ENCODE results near the gene TRAF5. TPM values are rescaled to one million over a fixed set of nuclear protein-coding genes. Genes with fewer than 3 reads are reported as not detected.

Gene TRAF5
- polyA plus RNA-seq, 2 of the 4 experiments (the other 2 are of a cell fraction), result 8.2 to 14.6 TPM

DNA sequence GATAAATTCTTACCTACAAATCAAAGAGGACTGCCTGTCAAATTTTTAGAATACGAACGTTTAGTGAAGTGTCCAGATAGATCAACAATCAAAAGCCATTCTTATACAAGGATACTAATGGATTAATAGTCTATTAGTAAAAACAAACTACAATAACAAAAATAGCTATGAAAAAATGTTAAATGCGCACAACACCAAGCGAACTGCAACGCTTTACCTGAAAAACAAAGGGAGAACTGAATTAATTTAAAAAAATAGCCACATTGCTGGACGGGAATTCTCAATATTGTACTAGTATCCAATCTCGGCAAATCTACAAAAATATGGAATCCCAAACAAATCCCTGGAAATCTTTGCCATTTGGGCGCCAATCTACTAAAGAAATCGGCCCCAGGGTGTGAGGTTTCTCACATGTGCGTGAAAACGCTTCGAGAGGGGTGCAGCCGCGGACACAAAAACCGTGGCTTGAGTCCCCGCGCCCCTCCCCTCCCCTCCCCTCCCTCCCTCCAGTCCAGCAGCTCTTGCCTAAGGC, 55.6 kb downstream of the TRAF5 start:
- H3K27ac ChIP-seq, result peak overlapping the region; percentile 97
- ATAC-seq, result peak in 1 of 2 experiments; percentile 19; a peak in 3 of 6 replicates
- FAIRE-seq, result no peak
- ChIA-PET CTCF (interaction anchor here (1.4 to 2.2 kb wide), 2 partner anchors 87 to 132 kb away, joined by 3 to 8 read pairs; no protein-coding TSS in a partner anchor), POLR2A (interaction anchor here (0.6 to 1.4 kb wide), 18 partner anchors 11 to 1107 kb away, joined by 3 to 10 read pairs (median 4); no protein-coding TSS in a partner anchor)
- TF ChIP-seq NFE2L2 (conservative IDR thresholded peaks at IDR 0.05; ENCODE audit: low read length) (no peak), CBX2 (IDR thresholded peaks at IDR 0.05; ENCODE audit: borderline replicate concordance, low read depth) (no peak), MAZ (IDR thresholded peaks at IDR 0.05; ENCODE audit: borderline replicate concordance, low read depth, low read length) (0 out of 2 replicates have a peak, but pooled peaks have one; percentile 63), HOXA7 (CRISPR knock-in tag; IDR thresholded peaks at IDR 0.05) (peak; percentile 35; the same call in 1 of the 2 replicates)
- TF ChIP-seq, protein P1, sequence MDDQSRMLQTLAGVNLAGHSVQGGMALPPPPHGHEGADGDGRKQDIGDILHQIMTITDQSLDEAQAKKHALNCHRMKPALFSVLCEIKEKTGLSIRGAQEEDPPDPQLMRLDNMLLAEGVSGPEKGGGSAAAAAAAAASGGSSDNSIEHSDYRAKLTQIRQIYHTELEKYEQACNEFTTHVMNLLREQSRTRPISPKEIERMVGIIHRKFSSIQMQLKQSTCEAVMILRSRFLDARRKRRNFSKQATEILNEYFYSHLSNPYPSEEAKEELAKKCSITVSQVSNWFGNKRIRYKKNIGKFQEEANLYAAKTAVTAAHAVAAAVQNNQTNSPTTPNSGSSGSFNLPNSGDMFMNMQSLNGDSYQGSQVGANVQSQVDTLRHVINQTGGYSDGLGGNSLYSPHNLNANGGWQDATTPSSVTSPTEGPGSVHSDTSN (IDR thresholded peaks at IDR 0.05), result 0 out of 2 replicates have a peak, but pooled peaks have one; percentile 52
- H3K4me2 ChIP-seq, result peak overlapping the region; percentile 81
- WGBS (ENCODE audit: missing lambda C conversion rate), result 1% methylated on average over 16 of the region's 17 CpGs
- H3K4me1 ChIP-seq, result peaks cover 9% of the 10 kb centered on the region; the same call in 2 of the 3 replicates
- H3K4me3 ChIP-seq, result peak overlapping the region; percentile 81
- no peaks in the 10 kb centered on the region for H3K9me3 ChIP-seq
- DNase-seq (ENCODE audit: low read depth in 1 of 2, low spot score in 1 of 2), result no peak

- TF ChIP-seq CEBPB (IDR thresholded peaks at IDR 0.05) (peak in 1 of 2 experiments; percentile 6; a peak in 1 of 4 replicates), POLR2A (IDR thresholded peaks at IDR 0.05; ENCODE audit: low read length) (peak; percentile 95), PHF8 (IDR thresholded peaks at IDR 0.05; ENCODE audit: borderline replicate concordance, low read depth) (peak; percentile 86), EHMT2 (IDR thresholded peaks at IDR 0.05; ENCODE audit: low read depth) (0 out of 2 replicates have a peak, but pooled peaks have one; percentile 33), HOXB13 (CRISPR knock-in tag; IDR thresholded peaks at IDR 0.05; ENCODE audit: low read depth) (peak; percentile 47; the same call in 1 of the 2 replicates), HOXB5 (CRISPR knock-in tag; IDR thresholded peaks at IDR 0.05) (peak; percentile 17; the same call in 1 of the 2 replicates), FOSB (CRISPR knock-in tag; IDR thresholded peaks at IDR 0.05) (0 out of 2 replicates have a peak, but pooled peaks have one; percentile 26), JUN (IDR thresholded peaks at IDR 0.05) (peak; percentile 82 to 94), CTCF (IDR thresholded peaks at IDR 0.05) (no peak), HEYL (CRISPR knock-in tag; IDR thresholded peaks at IDR 0.05) (no peak), CBX8 (IDR thresholded peaks at IDR 0.05) (no peak)
- TF ChIP-seq, protein P2, sequence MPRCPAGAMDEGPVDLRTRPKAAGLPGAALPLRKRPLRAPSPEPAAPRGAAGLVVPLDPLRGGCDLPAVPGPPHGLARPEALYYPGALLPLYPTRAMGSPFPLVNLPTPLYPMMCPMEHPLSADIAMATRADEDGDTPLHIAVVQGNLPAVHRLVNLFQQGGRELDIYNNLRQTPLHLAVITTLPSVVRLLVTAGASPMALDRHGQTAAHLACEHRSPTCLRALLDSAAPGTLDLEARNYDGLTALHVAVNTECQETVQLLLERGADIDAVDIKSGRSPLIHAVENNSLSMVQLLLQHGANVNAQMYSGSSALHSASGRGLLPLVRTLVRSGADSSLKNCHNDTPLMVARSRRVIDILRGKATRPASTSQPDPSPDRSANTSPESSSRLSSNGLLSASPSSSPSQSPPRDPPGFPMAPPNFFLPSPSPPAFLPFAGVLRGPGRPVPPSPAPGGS (IDR thresholded peaks at IDR 0.05), result peak; percentile 68; the same call in 1 of the 3 replicates
- TF ChIP-seq, protein P3, sequence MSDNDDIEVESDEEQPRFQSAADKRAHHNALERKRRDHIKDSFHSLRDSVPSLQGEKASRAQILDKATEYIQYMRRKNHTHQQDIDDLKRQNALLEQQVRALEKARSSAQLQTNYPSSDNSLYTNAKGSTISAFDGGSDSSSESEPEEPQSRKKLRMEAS (IDR thresholded peaks at IDR 0.05), result peak; percentile 91
- TF ChIP-seq, protein P4, sequence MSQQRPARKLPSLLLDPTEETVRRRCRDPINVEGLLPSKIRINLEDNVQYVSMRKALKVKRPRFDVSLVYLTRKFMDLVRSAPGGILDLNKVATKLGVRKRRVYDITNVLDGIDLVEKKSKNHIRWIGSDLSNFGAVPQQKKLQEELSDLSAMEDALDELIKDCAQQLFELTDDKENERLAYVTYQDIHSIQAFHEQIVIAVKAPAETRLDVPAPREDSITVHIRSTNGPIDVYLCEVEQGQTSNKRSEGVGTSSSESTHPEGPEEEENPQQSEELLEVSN (IDR thresholded peaks at IDR 0.05; ENCODE audit: borderline replicate concordance, low read depth), result peak; percentile 87
Measured at GRCh38 chr1:211382714-211383480, 56.3 kb downstream of the TRAF5 start.

More at GRCh38 chr1:211382714-211383480, 56.3 kb downstream of the TRAF5 start:
- ChIA-PET CTCF (interaction anchor here (0.6 to 2.2 kb wide), 3 partner anchors 59 to 131 kb away, joined by 3 to 8 read pairs (median 3); no protein-coding TSS in a partner anchor), POLR2A (interaction anchor here (0.6 to 1.4 kb wide), 18 partner anchors 12 to 1106 kb away, joined by 3 to 10 read pairs (median 4); no protein-coding TSS in a partner anchor)
- Histone ChIP-seq H3K9me3 (no peaks in the 10 kb centered on the region), H3K4me1 (peaks cover 9% of the 10 kb centered on the region; the same call in 2 of the 3 replicates), H3K4me3 (peak overlapping the region; percentile 81), H3K27ac (peak overlapping the region; percentile 97), H3K4me2 (peak overlapping the region; percentile 90)
- ATAC-seq, result peak; percentile 99
- 3% methylated on average over 27 of the region's 49 CpGs for WGBS (ENCODE audit: missing lambda C conversion rate)
- peak; percentile 88 to 95 for DNase-seq (ENCODE audit: low read depth in 1 of 2, low spot score in 1 of 2)
- no peak for FAIRE-seq
